Adipocyte (in vitro differentiated cells): ENCODE measurements around the gene DHX32.

Experiments used
- DNase-seq: peaks from one replicate; pipeline ENCODE4 v3.0.0-alpha.2; 2015; ENCODE audit warnings: low read depth
- H3K27me3 ChIP-seq: replicated peaks from 2 replicates; pipeline ENCODE4 v1.7.0; 2013; ENCODE audit warnings: mild to moderate bottlenecking, low read length, moderate library complexity; ENCODE audit not compliant: control insufficient read depth, insufficient read depth
- H3K36me3 ChIP-seq: 2 replicates; pipeline ENCODE4 v1.7.0; 2013; ENCODE audit warnings: low read length, mild to moderate bottlenecking, moderate library complexity; ENCODE audit not compliant: control insufficient read depth, insufficient read depth, severe bottlenecking
- H3K4me1 ChIP-seq: 2 replicates; pipeline ENCODE4 v1.7.0; 2013; ENCODE audit warnings: mild to moderate bottlenecking, low read length, moderate library complexity; ENCODE audit not compliant: control insufficient read depth, insufficient read depth
- H3K4me3 ChIP-seq: 2 replicates; pipeline ENCODE4 v1.7.0; 2013; ENCODE audit warnings: mild to moderate bottlenecking, low read length, moderate library complexity
- H3K9ac ChIP-seq: 2 replicates; pipeline ENCODE4 v1.7.0; 2013; ENCODE audit warnings: mild to moderate bottlenecking, low read length, moderate library complexity
- H3K9me3 ChIP-seq: 2 replicates; pipeline ENCODE4 v1.7.0; 2013; ENCODE audit warnings: mild to moderate bottlenecking, low read length, moderate library complexity; ENCODE audit not compliant: control insufficient read depth

DHX32 gene

GRCh38 chr10:125797994-125798662 lies 83.0 kb downstream of the DHX32 start:
- H3K4me3 ChIP-seq, result no peak overlapping the region
- H3K27me3 ChIP-seq, result no peaks in the 10 kb centered on the region
- no peak overlapping the region for H3K9ac ChIP-seq
- H3K9me3 ChIP-seq, result no peaks in the 10 kb centered on the region
- DNase-seq, result no peak
- H3K36me3 ChIP-seq, result peaks cover 87% of the 10 kb centered on the region
- no peaks in the 10 kb centered on the region for H3K4me1 ChIP-seq

GRCh38 chr10:125797424-125797823 lies 83.7 kb downstream of the DHX32 start:
- DNase-seq, result no peak
- Histone ChIP-seq H3K9me3 (no peaks in the 10 kb centered on the region), H3K27me3 (no peaks in the 10 kb centered on the region), H3K4me1 (no peaks in the 10 kb centered on the region), H3K36me3 (peaks cover 86% of the 10 kb centered on the region), H3K9ac (no peak overlapping the region), H3K4me3 (no peak overlapping the region)

DNA sequence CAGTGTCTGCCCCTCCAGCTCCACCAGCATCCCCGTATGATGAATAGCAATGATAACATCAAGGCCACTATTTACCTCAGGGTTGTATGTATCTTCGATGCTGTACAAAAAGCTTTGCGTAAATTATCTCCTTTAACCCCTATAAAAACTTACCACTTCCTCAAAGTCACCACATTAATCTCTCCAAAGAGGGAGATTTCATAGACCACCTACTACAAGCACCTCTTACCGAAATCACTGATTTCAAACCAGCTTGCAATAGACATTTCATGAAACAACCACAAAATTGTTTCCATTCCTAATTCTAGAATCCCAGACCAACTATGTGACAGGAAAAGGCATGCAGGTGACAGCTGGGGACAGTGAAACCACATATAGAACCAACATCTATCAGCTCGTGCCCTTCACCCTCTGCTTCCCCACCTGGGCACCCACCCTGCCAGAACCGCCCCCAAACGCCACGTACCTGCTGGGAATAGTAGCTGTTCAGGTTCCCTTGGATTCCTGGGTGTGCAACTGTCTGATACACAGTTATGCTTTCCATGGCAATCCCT lies 85.4 kb downstream of the DHX32 start:
- no peak for DNase-seq
- Histone ChIP-seq H3K4me1 (no peaks in the 10 kb centered on the region), H3K36me3 (peaks cover 84% of the 10 kb centered on the region), H3K9ac (no peak overlapping the region), H3K9me3 (no peaks in the 10 kb centered on the region), H3K27me3 (no peaks in the 10 kb centered on the region), H3K4me3 (no peak overlapping the region)

- Histone ChIP-seq H3K36me3 (peaks cover 82% of the 10 kb centered on the region), H3K27me3 (no peaks in the 10 kb centered on the region), H3K4me3 (no peak overlapping the region), H3K9ac (no peak overlapping the region), H3K9me3 (no peaks in the 10 kb centered on the region), H3K4me1 (no peaks in the 10 kb centered on the region)
- no peak for DNase-seq
Measured at GRCh38 chr10:125795128-125795527, 86.0 kb downstream of the DHX32 start.

GRCh38 chr10:125792342-125793300 lies 88.5 kb downstream of the DHX32 start:
- no peaks in the 10 kb centered on the region for H3K9me3 ChIP-seq
- no peak overlapping the region for H3K4me3 ChIP-seq
- peaks cover 88% of the 10 kb centered on the region for H3K36me3 ChIP-seq
- H3K27me3 ChIP-seq, result no peaks in the 10 kb centered on the region
- no peak overlapping the region for H3K9ac ChIP-seq
- no peak for DNase-seq
- no peaks in the 10 kb centered on the region for H3K4me1 ChIP-seq

- H3K36me3 ChIP-seq, result peaks cover 46% of the 10 kb centered on the region
- H3K9ac ChIP-seq, result no peak overlapping the region
- H3K27me3 ChIP-seq, result no peaks in the 10 kb centered on the region
- H3K4me3 ChIP-seq, result no peak overlapping the region
- H3K4me1 ChIP-seq, result no peaks in the 10 kb centered on the region
- no peak for DNase-seq
- H3K9me3 ChIP-seq, result no peaks in the 10 kb centered on the region
Measured at GRCh38 chr10:125788156-125789034, 92.7 kb downstream of the DHX32 start.
